GM18499 (cell line): ENCODE data around the gene PTOV1.

Experiments
- ATAC-seq: cut with Tn5 transposase; IDR thresholded peaks from one replicate; pipeline ENCODE4 v1.9.1; 2021; ENCODE audit warnings: moderate number of reproducible peaks; ENCODE audit not compliant: insufficient read depth, unreplicated experiment

PTOV1 gene

GRCh38 chr19:49871349-49871985 is 20.5 kb downstream of the PTOV1 start:
- ATAC-seq, result no peak

DNA sequence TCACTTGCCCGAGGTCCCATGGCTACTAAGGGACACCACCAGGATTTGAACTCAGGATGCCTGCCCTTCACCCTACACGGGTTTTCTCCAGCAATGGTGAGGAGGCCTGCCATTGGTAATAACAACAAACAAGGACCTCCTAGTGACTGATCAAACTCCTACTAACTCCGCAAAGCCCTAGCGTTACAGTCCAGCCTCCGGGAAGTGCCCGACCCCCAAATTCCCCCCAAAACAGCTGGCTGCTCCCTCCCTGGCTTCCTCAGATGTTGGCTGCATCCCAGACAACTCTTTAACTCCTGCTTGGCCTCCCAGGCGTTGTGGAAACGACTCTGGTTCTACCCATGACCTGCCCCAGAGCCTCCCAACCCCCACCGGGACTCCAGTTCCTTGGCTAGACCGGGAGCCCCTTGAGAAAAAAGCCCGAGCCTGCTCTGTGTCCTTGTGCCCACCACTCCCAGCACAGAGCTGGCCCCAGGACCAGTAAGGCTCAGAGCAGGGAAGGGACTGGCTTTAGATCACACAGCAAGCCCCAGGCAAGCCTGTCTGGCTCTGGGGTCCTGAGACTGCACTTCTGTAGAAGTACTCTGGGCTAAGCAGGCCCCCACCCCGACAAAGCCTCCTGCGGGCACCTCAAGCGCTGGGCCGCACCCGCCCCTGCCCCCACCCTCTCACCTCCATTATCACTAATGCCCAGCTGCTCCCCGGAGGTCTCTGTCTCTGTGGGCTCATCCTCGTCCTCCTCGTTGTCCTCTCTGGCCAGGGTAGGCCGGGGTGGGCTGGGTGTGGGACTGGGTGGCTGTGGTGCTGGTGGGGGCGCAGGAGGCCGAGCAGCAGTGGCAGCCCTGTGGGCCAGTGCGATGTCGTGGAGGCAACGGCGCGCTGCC is 21.5 kb downstream of the PTOV1 start:
- ATAC-seq, result no peak

DNA sequence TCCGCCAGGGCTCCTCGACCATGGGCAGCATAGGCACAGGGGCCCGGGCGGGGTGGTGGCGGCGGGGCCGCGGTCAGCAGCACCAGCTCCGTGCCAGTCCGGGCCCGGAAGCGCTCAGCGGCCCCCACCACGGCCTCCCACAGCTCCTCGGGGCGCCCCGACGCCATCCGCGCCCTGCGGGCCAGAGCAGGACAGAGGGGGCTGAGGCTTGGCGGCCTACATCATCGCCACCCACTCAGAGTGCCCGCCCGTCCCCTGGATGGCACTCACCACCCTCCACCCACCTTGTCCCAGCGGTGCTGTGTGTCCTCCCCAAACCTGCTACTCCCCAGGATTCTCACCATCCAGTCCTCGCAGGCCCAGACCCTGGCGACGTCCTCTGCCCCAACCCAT is 22.2 kb downstream of the PTOV1 start:
- ATAC-seq, result no peak

DNA sequence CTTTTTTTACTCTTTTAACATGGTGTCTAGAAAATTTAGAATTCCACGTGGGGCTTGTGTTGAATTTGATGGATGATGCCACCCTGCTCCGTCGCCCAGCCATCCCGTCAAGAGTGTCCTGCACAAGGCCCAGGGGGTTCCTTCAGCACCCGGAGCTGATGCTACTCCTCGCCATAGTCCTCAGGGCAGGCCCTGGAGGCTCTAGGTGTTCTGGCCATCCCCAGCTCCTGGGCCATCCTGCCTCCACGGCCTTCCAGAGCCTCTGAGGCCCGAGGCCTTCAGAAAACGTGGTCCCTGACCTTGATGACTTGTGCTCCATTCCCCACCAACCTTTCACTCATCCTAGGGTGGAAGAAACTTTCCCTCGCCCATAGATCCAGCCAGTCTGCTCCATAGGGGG is 22.9 kb downstream of the PTOV1 start:
- ATAC-seq, result no peak

GRCh38 chr19:49874503-49875157 is 23.7 kb downstream of the PTOV1 start:
- no peak for ATAC-seq

DNA sequence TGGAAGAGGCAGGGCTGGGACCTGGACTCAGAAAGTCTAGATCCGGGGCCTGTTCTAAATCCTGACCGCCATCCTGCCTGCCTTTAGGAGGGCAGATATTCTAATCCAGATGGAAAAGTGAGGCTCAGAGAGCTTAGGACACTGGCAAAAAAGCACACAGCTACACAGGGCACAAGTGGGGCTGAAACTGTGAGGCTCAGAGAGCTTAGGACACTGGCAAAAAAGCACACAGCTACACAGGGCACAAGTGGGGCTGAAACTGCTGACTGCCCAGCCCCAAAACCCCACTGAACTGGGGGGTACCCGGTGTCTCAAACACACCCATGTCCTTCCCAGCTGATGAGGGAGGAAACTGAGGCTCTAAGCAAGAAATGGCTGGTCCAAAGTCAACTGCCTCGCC is 24.2 kb downstream of the PTOV1 start:
- no peak for ATAC-seq

- ATAC-seq, result no peak
Observed at GRCh38 chr19:49875857-49876421, 25.0 kb downstream of the PTOV1 start.

- ATAC-seq, result peak; percentile 34
Observed at GRCh38 chr19:49876422-49877019, 25.6 kb downstream of the PTOV1 start.

DNA sequence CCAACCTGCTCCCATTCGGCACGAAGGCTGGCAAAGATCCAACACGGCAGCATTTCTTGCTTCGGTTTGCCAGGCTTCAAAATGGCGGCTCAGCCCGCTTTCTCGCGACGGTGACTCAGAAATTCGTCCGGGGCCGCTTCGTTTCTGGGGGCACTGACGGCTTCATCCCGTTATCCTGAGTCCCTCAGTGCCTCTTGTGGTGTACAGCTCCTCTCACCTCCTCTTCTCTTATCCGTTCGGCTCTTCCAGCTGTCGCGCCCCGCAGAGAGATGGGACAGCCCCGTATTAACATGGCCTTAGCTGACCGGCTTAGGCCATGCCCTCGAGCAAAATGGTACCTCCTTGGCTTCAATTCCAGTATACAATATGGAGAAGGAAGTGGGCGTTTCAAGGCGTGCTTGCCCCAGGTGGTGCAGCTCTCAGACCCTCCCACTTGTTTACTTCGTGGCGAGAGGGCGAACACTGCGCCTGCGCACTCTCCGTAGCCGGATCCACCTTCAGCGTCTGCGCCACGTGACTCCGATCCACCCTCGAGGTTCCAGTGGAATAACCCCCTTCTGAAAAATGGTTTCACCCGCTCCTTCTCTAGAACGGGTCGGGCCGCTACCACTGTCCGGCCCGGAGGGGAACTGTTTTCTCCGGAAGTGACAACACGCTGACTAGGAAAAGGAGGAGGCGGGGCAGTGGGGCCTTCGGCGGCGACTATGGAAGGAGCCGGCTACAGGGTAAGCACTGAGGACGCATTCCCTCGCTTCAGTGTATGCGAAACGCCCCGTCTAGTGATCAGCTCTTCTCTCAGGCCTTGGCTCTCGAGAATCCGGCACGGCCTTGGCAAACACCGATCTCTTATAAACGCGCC is 26.3 kb downstream of the PTOV1 start, which contains the start of the genes AKT1S1 and TBC1D17:
AKT1S1 (minus strand) TSS at position 336 of the 859 bp plus-strand sequence. CDS start 4,060 bp downstream, outside the sequence.
TBC1D17 (plus strand) TSS at position 683 of the 859 bp plus-strand sequence; CDS start at position 705, 22 bp downstream.
- peak; percentile 46 for ATAC-seq

- ATAC-seq, result peak; percentile 8
Observed at GRCh38 chr19:49877879-49878743, 27.2 kb downstream of the PTOV1 start.

DNA sequence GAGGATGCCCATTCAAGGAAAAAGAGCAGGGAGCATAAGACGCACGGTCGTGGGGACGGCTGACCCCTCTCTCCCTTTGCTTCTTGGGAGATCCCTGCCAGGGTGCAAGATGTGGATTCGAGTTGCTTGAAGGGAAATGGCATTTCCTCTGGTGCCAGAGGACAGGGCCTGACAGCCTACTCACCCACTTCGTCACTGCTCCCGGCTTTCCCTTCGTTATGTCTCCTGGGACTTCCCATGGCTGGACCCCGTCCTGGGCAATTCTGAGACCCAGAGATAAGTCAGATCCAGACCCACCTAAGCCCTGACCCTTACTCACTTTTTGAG is 27.7 kb downstream of the PTOV1 start:
- ATAC-seq, result no peak

DNA sequence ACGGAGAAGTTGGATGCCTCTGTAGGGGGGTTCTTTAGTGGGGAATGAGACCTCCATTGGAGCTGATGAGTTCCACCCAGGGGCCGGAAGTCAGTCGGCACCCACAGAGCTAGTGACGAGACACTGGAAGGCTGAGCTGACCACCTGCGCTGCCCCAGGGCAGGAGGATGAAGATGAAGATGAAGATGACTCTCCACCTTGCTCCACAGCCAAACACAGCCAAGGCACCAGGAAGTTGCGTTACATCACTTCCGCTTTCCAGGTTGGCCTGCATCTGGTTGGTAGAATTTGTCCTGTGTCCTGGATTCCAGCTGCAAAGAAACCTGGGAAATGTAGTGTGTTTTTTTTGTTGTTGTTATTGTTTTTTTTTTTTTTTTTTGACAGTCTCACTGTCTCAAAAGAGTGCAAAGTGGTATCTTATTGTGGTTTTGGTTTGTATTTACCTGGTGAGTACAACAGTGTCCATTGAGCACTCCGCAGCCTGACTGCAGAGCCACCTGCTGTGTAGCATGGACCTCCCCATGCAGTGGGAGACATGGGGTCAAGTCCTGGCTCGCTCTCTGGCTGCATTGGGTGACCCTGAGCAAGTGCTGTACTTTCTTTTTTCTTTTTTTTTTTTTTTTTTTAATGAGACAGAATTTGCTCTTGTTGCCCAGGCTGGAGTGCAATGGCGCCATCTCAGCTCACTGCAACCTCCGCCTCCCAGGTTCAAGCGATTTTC is 28.4 kb downstream of the PTOV1 start:
- ATAC-seq, result no peak

- ATAC-seq, result no peak
Observed at GRCh38 chr19:49880162-49880869, 29.4 kb downstream of the PTOV1 start.

DNA sequence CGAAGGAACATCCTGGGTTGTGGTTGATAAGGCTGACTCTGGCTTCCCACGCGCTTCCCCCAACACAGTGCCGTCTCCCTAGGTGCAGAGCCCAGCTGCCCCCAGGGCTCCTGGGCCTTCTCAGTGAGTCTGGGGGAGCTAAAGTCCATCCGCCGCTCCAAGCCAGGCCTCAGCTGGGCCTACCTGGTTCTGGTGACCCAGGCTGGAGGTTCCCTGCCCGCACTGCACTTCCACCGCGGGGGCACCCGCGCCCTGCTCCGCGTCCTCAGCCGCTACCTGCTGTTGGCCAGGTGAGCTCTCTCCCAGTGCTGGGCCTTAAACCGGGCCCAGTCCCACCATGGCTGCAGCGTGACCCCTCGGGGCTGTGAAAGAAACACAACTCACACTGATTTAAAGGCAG is 30.2 kb downstream of the PTOV1 start:
- ATAC-seq, result no peak

DNA sequence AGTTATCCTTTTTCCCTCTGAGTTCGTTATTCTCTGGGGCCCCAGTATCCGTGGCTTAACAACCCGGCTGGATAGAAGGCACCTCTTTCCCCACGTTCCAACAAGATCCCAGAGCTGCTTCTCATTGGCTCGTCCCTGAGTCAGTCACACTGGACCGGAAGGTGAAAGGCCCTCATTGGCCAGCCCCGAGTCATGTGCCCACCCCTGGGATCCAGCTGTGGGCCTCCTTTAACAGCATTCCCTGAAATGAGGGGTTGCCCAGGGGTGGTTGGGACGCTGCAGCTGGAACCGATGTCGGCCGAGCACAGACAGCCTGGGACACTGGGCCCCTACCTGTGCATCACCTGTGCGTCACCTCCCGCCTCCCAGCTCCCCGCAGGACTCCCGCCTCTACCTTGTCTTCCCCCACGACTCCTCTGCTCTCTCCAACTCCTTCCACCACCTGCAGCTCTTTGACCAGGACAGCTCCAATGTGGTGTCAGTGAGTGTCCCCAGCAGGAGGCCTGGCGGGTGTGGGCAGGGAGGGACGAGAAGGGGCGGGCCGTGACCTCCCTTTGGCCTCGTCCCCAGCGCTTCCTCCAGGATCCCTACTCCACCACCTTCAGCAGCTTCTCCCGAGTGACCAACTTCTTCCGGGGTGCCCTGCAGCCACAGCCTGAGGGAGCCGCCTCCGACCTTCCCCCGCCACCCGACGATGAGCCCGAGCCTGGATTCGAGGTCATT is 30.9 kb downstream of the PTOV1 start:
- no peak for ATAC-seq

DNA sequence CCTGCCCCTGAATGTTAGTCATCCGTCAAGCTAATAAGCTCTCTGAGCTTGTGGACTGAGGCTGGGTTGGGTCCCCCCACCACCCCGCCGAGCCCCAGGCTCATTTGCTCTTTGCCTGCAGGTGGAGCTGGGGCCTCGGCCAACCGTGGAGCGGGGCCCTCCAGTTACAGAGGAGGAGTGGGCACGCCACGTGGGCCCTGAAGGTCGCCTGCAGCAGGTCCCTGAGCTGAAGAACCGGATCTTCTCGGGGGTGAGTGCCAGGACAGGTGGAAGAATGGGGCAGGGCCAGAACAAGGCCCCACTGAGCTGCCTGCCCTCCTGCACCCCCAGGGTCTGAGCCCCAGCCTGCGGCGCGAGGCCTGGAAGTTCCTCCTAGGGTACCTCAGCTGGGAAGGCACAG is 31.7 kb downstream of the PTOV1 start:
- no peak for ATAC-seq

GRCh38 chr19:49883094-49883493 is 32.1 kb downstream of the PTOV1 start:
- ATAC-seq, result no peak
